ENCODE results near the gene ARHGAP21.

DNA sequence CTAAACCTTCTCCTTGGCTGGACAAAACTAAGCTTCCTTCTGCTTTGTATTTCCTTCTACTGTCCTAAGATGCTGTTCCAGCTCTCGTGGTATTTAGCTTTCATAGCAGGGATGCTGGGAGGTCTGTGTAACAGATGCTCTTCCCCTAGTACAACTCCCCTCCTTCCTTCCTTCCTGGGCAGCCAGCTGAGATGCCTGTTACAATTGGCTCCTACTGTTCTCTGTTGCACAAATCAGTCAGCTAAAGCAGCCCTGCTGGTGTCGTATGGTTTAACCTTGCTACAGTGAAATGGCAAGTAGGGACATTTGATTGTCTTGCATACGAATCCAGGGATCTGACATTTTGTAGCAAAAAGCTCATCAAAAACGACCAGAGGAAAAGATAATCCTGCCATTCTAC is 143.8 kb downstream of the ARHGAP21 start:
- TF ChIP-seq, protein P1, sequence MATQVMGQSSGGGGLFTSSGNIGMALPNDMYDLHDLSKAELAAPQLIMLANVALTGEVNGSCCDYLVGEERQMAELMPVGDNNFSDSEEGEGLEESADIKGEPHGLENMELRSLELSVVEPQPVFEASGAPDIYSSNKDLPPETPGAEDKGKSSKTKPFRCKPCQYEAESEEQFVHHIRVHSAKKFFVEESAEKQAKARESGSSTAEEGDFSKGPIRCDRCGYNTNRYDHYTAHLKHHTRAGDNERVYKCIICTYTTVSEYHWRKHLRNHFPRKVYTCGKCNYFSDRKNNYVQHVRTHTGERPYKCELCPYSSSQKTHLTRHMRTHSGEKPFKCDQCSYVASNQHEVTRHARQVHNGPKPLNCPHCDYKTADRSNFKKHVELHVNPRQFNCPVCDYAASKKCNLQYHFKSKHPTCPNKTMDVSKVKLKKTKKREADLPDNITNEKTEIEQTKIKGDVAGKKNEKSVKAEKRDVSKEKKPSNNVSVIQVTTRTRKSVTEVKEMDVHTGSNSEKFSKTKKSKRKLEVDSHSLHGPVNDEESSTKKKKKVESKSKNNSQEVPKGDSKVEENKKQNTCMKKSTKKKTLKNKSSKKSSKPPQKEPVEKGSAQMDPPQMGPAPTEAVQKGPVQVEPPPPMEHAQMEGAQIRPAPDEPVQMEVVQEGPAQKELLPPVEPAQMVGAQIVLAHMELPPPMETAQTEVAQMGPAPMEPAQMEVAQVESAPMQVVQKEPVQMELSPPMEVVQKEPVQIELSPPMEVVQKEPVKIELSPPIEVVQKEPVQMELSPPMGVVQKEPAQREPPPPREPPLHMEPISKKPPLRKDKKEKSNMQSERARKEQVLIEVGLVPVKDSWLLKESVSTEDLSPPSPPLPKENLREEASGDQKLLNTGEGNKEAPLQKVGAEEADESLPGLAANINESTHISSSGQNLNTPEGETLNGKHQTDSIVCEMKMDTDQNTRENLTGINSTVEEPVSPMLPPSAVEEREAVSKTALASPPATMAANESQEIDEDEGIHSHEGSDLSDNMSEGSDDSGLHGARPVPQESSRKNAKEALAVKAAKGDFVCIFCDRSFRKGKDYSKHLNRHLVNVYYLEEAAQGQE (IDR thresholded peaks at IDR 0.05; ENCODE audit: insufficient read depth in 1 of 2, low read depth in 2 of 2, low read length in 1 of 2) = no peak
- TF ChIP-seq, protein P2, sequence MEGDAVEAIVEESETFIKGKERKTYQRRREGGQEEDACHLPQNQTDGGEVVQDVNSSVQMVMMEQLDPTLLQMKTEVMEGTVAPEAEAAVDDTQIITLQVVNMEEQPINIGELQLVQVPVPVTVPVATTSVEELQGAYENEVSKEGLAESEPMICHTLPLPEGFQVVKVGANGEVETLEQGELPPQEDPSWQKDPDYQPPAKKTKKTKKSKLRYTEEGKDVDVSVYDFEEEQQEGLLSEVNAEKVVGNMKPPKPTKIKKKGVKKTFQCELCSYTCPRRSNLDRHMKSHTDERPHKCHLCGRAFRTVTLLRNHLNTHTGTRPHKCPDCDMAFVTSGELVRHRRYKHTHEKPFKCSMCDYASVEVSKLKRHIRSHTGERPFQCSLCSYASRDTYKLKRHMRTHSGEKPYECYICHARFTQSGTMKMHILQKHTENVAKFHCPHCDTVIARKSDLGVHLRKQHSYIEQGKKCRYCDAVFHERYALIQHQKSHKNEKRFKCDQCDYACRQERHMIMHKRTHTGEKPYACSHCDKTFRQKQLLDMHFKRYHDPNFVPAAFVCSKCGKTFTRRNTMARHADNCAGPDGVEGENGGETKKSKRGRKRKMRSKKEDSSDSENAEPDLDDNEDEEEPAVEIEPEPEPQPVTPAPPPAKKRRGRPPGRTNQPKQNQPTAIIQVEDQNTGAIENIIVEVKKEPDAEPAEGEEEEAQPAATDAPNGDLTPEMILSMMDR (IDR thresholded peaks at IDR 0.05) = no peak
